Measurements from ENCODE around the gene COL4A2.

The COL4A2 gene

GRCh38 chr13:110323172-110323891, 16.2 kb downstream of the COL4A2 start:
- DNase-seq = no peak

- no peak for DNase-seq
These were observed 17.1 kb downstream of the COL4A2 start for GRCh38 chr13:110324026-110324749.

DNA sequence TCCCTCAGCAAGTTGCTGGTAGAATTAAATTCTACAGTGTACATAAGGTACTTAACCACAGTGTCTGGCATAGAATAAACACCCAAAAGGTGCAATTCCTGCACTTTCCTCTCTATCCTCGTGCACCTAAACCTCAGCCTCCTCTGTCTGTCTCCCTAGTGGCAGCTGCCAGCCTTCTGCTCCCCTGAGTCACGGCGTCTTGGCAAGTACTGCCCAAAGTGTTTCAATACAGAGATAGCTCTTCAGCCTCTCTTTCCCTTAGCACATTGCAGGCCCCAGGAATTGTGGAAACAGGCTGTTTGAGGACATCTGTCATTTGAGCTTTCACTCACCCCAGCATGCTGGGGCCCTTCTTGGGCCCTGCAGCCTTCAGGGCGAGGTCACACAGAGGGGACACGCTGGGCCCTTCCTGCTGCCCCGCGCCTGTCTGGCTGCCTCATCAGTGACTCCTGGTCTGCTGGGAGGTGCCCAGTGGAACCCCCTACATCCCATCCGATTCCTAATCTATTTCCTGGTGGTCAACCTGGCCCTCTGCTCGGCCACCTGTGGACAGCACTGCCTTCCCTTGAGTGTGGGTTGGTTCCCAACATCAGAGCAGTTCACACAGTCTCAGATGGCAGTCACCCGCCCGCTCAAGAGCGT, 19.3 kb downstream of the COL4A2 start:
- DNase-seq = no peak

DNA sequence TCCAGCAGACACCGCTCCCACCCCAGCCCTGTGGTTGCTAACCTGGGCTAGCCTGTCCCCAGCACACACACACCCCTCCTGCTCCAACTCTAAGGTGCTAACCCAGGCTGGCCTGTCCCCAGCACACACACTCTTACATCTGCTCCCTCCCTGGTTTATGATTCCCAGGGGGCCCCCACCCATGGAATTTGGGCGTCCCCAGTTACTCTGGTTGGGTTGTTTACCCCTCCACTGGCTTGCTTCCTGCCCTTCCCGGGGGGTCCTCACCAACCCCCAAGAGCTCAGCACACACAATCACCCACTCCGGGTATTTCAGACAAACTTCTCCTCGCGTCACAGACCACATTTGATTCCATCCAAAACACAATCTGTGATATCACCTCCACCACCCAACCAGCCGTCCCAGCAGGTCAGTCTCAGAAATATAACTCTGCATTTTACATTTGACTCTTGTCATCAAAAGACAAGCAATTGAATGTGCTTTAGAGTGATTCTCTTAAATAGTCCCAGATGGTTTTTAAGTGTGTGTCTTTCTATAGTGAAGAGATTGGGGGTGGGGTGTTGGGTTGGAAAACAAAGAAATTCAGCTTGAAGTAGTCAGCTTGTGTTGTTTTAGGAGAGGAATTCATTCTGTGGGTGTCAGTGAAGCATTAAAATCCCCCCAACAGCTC, 20.1 kb downstream of the COL4A2 start:
- no peak for DNase-seq

DNA sequence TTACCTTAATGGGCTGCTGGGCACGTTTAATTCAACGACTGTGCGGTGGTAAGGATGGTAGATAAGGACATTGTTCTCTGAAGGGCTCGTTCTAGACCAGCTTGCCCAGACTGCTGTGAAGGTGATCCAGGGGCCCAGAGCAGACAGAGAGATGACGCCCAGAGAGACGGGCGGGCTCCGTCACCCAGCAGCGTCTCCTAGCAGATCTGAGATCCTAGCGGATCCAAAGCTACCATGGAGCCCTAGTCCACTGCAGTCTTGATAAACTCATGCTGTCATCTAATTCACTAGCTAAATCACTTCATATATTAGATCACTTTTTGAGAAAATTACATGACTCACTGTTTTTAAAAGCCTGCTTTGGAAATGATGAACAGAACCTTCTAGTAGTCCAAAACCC, 21.5 kb downstream of the COL4A2 start:
- no peak for DNase-seq

- DNase-seq = no peak
These were observed 22.2 kb downstream of the COL4A2 start for GRCh38 chr13:110329258-110329657.

DNA sequence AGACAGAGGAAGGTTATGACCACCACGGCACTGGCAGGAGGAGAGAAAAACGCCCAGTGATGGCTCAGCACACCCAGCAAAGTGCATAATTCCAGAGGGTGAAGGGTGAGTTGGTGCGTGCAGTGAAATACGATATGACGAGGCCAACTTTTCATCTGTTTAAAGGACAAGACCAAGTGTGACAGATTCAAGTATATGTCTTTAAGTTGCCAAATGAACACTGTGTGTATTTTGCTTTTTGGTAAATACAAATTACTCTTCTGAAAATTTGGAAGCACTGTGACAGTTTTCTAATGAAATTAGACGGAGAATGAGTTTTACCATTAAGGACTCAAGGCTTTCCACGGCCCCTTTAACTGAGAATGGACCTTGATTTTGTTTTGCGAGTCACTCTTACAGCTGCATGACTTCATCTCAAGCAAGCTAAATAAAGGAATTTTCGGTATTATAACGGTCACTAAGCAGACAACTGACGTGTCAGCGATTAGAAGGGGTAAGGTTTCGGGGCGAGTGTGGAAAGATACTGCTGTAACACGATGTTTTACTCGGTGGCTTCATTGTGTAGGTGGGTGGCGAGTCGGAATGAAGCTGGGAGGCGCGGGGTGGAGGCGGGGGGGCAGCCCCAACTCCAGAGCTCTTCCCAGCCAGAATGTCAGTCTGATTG, 22.8 kb downstream of the COL4A2 start:
- no peak for DNase-seq

- no peak for DNase-seq
These were observed 23.5 kb downstream of the COL4A2 start for GRCh38 chr13:110330491-110331011.

DNA sequence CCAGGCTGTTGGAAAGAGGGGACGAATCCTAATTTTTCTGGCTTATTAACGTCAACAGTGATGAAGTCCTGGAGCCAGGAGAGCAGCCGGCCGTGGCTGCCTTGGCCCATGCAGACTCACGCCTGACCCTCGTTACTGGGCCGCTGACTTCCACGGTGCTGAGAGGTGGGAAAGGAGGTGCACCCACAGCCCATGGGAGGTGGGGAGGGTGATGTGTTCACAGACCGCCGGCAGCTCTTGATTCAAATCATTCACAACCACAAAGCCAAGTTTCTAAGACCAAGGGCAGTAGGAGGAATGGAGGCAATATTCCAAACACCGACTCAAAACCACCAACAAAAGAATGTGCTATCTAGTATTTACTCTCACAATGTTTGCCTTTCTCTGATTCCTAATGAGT, 24.3 kb downstream of the COL4A2 start:
- no peak for DNase-seq

- no peak for DNase-seq
These were observed 25.7 kb downstream of the COL4A2 start for GRCh38 chr13:110332750-110333149.

DNA sequence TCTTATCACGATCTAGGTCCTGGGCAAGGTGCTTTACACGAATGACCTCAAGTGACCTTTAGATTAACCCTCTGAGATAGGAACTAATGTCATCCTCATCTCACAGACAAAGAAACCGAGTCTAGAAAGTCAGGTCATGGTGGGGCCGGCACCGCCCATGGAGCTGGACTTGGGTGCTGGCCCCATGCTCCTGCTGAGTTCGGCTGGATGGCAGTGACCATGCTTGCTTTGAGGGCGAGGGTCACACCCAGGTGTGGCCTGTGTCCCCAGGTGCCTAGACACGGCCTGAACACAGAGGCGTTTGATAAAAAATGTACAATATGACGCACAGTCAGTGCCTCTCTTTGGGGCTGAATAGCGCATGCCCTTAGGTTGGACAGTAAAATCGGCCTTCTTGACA, 26.8 kb downstream of the COL4A2 start:
- no peak for DNase-seq

DNA sequence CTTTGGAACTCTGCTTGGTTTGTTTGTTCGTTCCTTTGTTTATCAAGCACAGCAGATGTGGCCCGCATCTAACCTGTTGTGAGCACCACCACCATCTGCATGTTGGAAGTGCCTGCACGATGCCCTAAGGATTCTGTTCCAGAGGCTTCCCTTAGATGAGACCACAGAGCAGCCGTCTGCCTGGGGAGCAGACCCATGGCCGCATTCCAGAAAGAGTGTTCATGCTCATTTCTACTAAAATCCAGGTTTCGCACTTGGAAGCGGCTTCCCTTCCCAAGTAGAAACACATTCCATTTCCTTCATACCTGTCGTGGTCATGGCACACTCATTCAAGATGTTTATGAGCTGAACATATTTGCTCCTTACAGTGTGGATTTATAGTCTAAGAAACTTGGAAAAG, 27.2 kb downstream of the COL4A2 start:
- DNase-seq = no peak

DNA sequence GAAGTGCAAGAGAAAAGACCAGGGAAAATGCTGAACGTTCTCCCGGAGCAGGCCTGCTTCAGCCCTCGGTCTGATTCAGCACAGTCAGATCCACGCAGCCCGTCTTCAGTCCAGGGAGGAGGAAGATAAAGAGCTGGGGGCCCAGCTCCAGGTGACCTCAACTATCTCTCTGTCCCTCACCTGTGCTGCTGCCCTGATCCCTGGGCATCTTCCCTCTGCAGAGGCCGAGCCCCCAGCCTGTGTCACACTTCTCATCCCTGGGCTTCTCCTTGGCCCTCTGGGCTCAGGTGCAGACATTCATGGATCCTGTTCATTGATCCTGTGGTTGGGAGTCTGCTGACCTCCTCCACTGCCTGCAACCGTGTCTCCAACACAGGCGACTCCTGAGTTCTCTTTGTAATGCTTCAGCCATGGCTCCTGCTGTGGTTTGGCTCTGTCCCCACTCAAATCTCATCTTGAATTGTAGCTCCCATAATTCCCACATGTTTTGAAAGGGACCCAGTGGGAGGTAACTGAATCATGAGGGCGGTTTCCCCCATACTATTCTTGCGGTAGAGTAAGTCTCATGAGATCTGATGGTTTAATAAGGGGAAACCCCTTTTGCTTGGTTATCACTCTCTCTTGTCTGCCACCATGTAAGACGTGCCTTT, 27.9 kb downstream of the COL4A2 start:
- no peak for DNase-seq

- DNase-seq = no peak
These were observed 29.0 kb downstream of the COL4A2 start for GRCh38 chr13:110336108-110336507.

GRCh38 chr13:110336681-110337080, 29.6 kb downstream of the COL4A2 start:
- DNase-seq = no peak

DNA sequence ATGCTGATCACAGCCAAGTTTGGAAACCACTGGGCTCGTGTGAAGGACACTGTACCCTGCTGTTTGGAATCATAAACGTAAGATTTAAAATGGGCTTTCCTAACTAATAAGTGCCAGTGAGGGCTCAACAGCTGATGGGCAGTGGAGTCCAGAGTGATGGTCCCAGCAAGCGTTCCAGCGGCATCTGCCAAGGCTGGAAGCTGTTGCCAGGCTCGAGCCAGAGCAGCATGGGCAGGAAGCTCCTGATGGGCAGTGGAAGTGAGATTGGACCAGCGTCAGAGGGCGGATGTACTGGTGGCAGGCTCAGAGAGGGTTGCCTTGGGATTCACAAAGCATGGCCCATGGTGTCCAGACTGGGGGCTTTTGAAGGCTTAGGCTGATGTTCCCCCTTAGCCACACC, 30.2 kb downstream of the COL4A2 start:
- DNase-seq = no peak

DNA sequence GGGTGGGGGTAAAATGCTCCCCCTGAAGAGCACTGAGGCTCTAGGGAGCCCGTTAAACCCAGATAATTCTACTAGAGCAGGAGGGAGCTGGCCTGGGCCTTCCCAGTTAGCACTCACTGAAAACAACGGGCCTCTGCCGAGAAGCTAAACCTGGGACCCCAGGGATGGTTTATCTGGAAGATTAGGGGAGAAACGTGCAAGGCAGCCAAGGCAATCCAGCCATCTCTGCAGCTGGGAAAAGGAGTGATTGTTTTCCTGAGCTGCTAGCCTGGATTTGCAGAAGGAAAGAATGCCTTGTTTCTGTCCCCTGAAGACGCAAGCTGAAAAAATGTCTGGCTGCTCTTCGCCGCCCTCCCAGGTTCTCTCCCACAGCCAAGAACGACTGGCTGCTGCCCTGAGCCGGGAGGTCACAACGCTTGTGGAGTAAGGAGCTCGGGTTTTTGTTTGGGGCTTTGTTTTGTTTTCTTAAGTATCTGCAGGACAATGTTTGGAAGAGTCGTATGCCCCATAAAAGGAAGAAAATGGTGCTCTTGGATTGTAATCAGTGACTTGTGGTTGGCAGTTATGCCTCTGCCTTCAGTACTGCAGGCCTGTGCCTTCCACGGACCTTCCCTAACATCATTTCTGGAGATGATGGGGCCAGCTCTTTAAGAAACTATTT, 31.5 kb downstream of the COL4A2 start:
- no peak for DNase-seq

GRCh38 chr13:110339263-110339662, 32.2 kb downstream of the COL4A2 start:
- no peak for DNase-seq

DNA sequence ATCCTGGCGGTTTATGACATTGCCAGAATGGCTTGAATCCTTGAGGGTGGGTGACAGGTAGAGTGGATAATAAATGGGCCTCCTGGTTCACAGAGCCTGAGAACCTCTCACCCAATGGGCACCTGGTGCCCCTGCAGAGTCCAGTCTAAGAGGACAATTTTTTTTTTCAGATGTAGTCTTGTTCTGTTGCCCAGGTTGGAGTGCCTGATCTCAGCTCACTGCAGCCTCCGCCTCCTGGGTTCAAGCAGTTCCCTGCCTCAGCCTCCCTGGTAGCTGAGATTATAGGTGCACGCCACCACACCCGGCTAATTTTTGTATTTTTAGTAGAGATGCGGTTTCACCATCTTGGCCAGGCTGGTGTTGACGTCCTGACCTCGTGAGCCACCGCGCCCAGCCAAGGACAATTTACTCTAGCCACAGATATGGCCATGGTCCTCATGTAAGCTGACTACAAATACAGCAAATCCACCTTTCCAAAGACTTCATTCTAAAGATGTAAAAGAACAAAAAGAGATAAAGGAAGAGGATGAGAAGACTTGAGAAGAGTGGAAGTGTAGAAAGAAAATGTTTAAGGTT, 33.0 kb downstream of the COL4A2 start:
- DNase-seq = no peak

- peak; percentile 65 for DNase-seq
These were observed 33.8 kb downstream of the COL4A2 start for GRCh38 chr13:110340812-110341444.
